RWPE2 (cell line): Measurements from ENCODE around the gene DEPDC1B.
"Not testable (repeated sequence)": the region's sequence is repeated elsewhere in the genome, so short reads cannot be mapped to it uniquely, and the experiment has no call there.

Experiments used
- ATAC-seq: fragments of 200-7000 bp; cut with Tn5 transposase; 3 replicates; pipeline ENCODE4 v1.9.1; 2021; ENCODE audit warnings: low read depth
- DNase-seq: peaks from one replicate; pipeline ENCODE4 v3.0.0-alpha.2; 2020; ENCODE audit warnings: low spot score
- H3K27ac ChIP-seq: fragments of 450-650 bp; 2 replicates; pipeline ENCODE4 v1.5.1; 2017; ENCODE audit warnings: mild to moderate bottlenecking; ENCODE audit not compliant: poor library complexity, severe bottlenecking
- H3K27me3 ChIP-seq: fragments of 250-450 bp; sonication (Bioruptor Pico); 2 replicates; pipeline ENCODE4 v1.5.1; 2021; ENCODE audit warnings: mild to moderate bottlenecking, moderate library complexity; ENCODE audit not compliant: insufficient read depth, poor library complexity, severe bottlenecking
- H3K36me3 ChIP-seq: fragments of 250-450 bp; sonication (Bioruptor Pico); 2 replicates; pipeline ENCODE4 v1.5.1; 2020; ENCODE audit warnings: low read depth, mild to moderate bottlenecking, moderate library complexity
- H3K4me1 ChIP-seq: fragments of 250-450 bp; sonication (Bioruptor Pico); 2 replicates; pipeline ENCODE4 v1.5.1; 2021; ENCODE audit warnings: mild to moderate bottlenecking, moderate library complexity; ENCODE audit not compliant: insufficient read depth, poor library complexity, severe bottlenecking
- H3K4me3 ChIP-seq: fragments of 250-450 bp; sonication (Bioruptor Pico); 2 replicates; pipeline ENCODE4 v1.5.1; 2021; ENCODE audit warnings: mild to moderate bottlenecking, moderate library complexity; ENCODE audit not compliant: severe bottlenecking
- H3K9me3 ChIP-seq: fragments of 250-450 bp; sonication (Bioruptor Pico); 2 replicates; pipeline ENCODE4 v1.5.1; 2021; ENCODE audit warnings: mild to moderate bottlenecking, moderate library complexity; ENCODE audit not compliant: severe bottlenecking
- TF ChIP-seq, protein P1 (sequence below): fragments of 450-650 bp; IDR thresholded peaks from one replicate; pipeline ENCODE4 v1.5.1; 2017; ENCODE audit warnings: mild to moderate bottlenecking, moderate library complexity; ENCODE audit not compliant: poor library complexity, severe bottlenecking

DEPDC1B gene

DNA sequence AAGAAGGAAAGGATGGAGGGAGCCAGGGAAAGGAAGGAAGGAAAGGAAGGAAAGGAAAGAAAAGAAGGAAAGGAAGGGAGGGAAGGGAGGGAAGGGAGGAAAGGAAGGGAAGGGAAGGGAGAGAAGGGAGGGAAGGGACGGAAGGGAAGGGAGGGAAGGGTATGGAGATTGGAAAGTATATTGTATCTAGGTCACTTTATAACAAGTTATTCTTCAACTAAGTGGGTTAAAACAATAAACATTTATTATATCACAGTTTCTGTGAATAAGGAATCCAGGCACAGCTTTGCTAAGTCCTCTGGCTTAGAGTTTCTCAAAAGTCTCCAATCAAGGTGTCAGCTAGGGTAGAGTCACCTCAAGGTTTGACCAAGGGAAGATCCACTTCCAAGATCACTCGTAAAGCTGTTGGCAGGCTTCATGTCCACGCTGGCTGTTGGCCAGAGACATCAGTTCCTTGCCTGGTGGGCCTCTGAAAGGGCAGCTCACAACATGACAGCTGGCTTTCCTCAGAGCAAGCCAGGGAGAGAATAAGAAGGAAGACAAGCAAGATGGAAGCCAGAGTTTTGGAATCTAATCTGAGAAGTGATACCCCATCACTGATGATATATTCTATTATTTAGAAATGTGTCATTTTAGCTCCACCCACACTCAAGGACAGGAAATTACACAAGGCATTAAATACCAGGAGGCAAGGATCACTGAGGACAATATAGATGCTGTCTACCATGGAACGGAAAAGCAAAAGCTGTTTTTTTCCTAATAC is 105.1 kb downstream of the DEPDC1B start:
- peaks cover 11% of the 10 kb centered on the region; the same call in 1 of the 2 replicates for H3K36me3 ChIP-seq
- H3K27ac ChIP-seq: no peak overlapping the region
- no peak overlapping the region for H3K4me3 ChIP-seq
- ATAC-seq (no peak), DNase-seq (no peak)
- no peaks in the 10 kb centered on the region for H3K27me3 ChIP-seq
- no peaks in the 10 kb centered on the region for H3K9me3 ChIP-seq
- no peaks in the 10 kb centered on the region for H3K4me1 ChIP-seq
- TF ChIP-seq, protein P1, sequence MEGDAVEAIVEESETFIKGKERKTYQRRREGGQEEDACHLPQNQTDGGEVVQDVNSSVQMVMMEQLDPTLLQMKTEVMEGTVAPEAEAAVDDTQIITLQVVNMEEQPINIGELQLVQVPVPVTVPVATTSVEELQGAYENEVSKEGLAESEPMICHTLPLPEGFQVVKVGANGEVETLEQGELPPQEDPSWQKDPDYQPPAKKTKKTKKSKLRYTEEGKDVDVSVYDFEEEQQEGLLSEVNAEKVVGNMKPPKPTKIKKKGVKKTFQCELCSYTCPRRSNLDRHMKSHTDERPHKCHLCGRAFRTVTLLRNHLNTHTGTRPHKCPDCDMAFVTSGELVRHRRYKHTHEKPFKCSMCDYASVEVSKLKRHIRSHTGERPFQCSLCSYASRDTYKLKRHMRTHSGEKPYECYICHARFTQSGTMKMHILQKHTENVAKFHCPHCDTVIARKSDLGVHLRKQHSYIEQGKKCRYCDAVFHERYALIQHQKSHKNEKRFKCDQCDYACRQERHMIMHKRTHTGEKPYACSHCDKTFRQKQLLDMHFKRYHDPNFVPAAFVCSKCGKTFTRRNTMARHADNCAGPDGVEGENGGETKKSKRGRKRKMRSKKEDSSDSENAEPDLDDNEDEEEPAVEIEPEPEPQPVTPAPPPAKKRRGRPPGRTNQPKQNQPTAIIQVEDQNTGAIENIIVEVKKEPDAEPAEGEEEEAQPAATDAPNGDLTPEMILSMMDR: no peak

- H3K27ac ChIP-seq: no peak overlapping the region
- no peak overlapping the region for H3K4me3 ChIP-seq
- no peaks in the 10 kb centered on the region for H3K9me3 ChIP-seq
- no peaks in the 10 kb centered on the region for H3K36me3 ChIP-seq
- TF ChIP-seq, protein P1: no peak
- DNase-seq: no peak
- H3K27me3 ChIP-seq: no peaks in the 10 kb centered on the region
- no peak for ATAC-seq
- H3K4me1 ChIP-seq: no peaks in the 10 kb centered on the region
Measured at GRCh38 chr5:60590172-60590571, 109.8 kb downstream of the DEPDC1B start.

DNA sequence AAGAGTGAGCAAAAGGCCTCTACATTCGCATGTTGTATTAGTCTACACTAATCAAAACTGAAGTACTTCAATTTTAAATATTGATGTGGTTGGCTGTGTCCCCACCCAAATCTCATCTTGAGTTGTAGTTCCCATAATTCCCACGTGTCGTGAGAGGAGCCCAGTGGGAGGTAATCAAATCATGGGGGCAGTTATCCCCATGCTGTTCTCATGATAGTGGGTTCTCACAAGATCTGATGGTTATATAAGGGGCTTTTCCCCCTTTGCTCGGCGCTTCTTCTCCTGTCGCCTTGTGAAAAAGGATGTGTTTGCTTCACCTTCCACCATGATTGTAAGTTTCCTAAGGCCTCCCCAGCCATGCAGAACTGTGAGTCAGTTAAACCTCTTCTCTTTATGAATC is 112.7 kb downstream of the DEPDC1B start:
- not testable (repeated sequence) for H3K27ac ChIP-seq, ATAC-seq, H3K4me3 ChIP-seq, H3K4me1 ChIP-seq, DNase-seq, H3K9me3 ChIP-seq, H3K36me3 ChIP-seq, H3K27me3 ChIP-seq

GRCh38 chr5:60586307-60586901 is 113.6 kb downstream of the DEPDC1B start:
- no peak for DNase-seq
- Histone ChIP-seq H3K27ac (no peak overlapping the region), H3K4me3 (no peak overlapping the region), H3K36me3 (no peaks in the 10 kb centered on the region), H3K9me3 (no peaks in the 10 kb centered on the region), H3K27me3 (no peaks in the 10 kb centered on the region), H3K4me1 (no peaks in the 10 kb centered on the region)
- no peak for ATAC-seq
- TF ChIP-seq, protein P1: peak; percentile 45

GRCh38 chr5:60585618-60586017 is 114.3 kb downstream of the DEPDC1B start:
- DNase-seq: no peak
- TF ChIP-seq, protein P1: no peak
- Histone ChIP-seq H3K4me1 (no peaks in the 10 kb centered on the region), H3K9me3 (no peaks in the 10 kb centered on the region), H3K27me3 (no peaks in the 10 kb centered on the region), H3K27ac (no peak overlapping the region), H3K36me3 (no peaks in the 10 kb centered on the region), H3K4me3 (no peak overlapping the region)
- no peak for ATAC-seq
